OCI-LY3 (cell line): ENCODE results near the gene RFTN1.

ENCODE experiments used
- H2AFZ ChIP-seq: fragments of 200-600, 300-600 bp; shearing (Covaris generic); 2 replicates; pipeline ENCODE4 v1.6.0; 2014; ENCODE audit warnings: antibody characterized with exemption, low read depth, low read length
- H3K27ac ChIP-seq: fragments of 200-600, 300-600 bp; sonication (generic); 2 replicates; pipeline ENCODE4 v1.5.1; 2014; ENCODE audit warnings: mild to moderate bottlenecking, low read length, moderate library complexity, mixed read lengths
- H3K27me3 ChIP-seq: fragments of 200-600, 300-600 bp; sonication (generic); 2 replicates; pipeline ENCODE4 v1.6.1; 2014; ENCODE audit warnings: low read depth, low read length, mixed read lengths
- H3K36me3 ChIP-seq: fragments of 200-600, 300-600 bp; sonication (generic); replicated peaks from 2 replicates; pipeline ENCODE3; 2014; ENCODE audit warnings: low read depth, low read length, mixed read lengths
- H3K4me1 ChIP-seq: fragments of 300-600, 200-600 bp; sonication (generic); 2 replicates; pipeline ENCODE4 v1.6.1; 2014; ENCODE audit warnings: low read length, mixed read lengths
- H3K4me2 ChIP-seq: fragments of 200-600, 300-600 bp; sonication (generic); 2 replicates; pipeline ENCODE4 v1.6.1; 2014; ENCODE audit warnings: low read length, mixed read lengths
- H3K4me3 ChIP-seq: fragments of 300-600, 200-600 bp; sonication (generic); 2 replicates; pipeline ENCODE4 v1.5.1; 2014; ENCODE audit warnings: antibody characterized with exemption, mild to moderate bottlenecking, low read length, moderate library complexity
- H3K79me2 ChIP-seq: fragments of 300-600, 200-600 bp; shearing (Covaris generic); 2 replicates; pipeline ENCODE4 v1.6.1; 2014; ENCODE audit warnings: mild to moderate bottlenecking, low read length, mixed read lengths
- H3K9ac ChIP-seq: fragments of 300-600, 200-600 bp; shearing (Covaris generic); 2 replicates; pipeline ENCODE4 v1.6.0; 2014; ENCODE audit warnings: mild to moderate bottlenecking, low read length, moderate library complexity
- H3K9me3 ChIP-seq: fragments of 200-600, 300-600 bp; shearing (Covaris generic); 2 replicates; pipeline ENCODE4 v1.6.1; 2014; ENCODE audit warnings: low read length, mixed read lengths; ENCODE audit not compliant: insufficient read depth
- H4K20me1 ChIP-seq: fragments of 200-600, 300-600 bp; sonication (generic); 2 replicates; pipeline ENCODE4 v1.6.1; 2016; ENCODE audit warnings: low read length, mixed read lengths; ENCODE audit not compliant: insufficient read depth
- CTCF ChIP-seq: fragments of 200-600, 300-600 bp; sonication (generic); IDR thresholded peaks from 2 replicates; pipeline ENCODE4 v1.5.1; 2014; ENCODE audit warnings: antibody characterized with exemption, low read length, low read depth
- EZH2phosphoT487 ChIP-seq: fragments of 200-600 bp; shearing (Covaris generic); IDR thresholded peaks from 2 replicates; pipeline ENCODE4 v1.6.1; 2018; ENCODE audit warnings: antibody characterized with exemption, mixed run types, low read depth

RFTN1 gene

GRCh38 chr3:16543242-16543864, 29.9 kb upstream of the RFTN1 start:
- no peaks in the 10 kb centered on the region for H3K4me1 ChIP-seq
- H2AFZ ChIP-seq: no peak overlapping the region
- no peak overlapping the region for H3K27ac ChIP-seq

GRCh38 chr3:16538507-16538906, 25.0 kb upstream of the RFTN1 start:
- TF ChIP-seq EZH2phosphoT487: no peak
- no peak for TF ChIP-seq CTCF
- no peaks in the 10 kb centered on the region for H3K79me2 ChIP-seq

More at GRCh38 chr3:16543242-16543864, 29.9 kb upstream of the RFTN1 start:
- Histone ChIP-seq H3K9me3 (no peaks in the 10 kb centered on the region), H3K9ac (no peak overlapping the region), H3K4me2 (no peak overlapping the region), H3K36me3 (no peaks in the 10 kb centered on the region), H3K4me3 (no peak overlapping the region), H3K27me3 (peaks cover 22% of the 10 kb centered on the region), H3K79me2 (no peaks in the 10 kb centered on the region), H4K20me1 (no peaks in the 10 kb centered on the region)
- no peak for TF ChIP-seq CTCF
- TF ChIP-seq EZH2phosphoT487: no peak

GRCh38 chr3:16536996-16537395, 23.5 kb upstream of the RFTN1 start:
- H3K4me2 ChIP-seq: no peak overlapping the region
- no peak overlapping the region for H3K27ac ChIP-seq
- H3K36me3 ChIP-seq: no peaks in the 10 kb centered on the region
- no peak overlapping the region for H2AFZ ChIP-seq
- TF ChIP-seq EZH2phosphoT487: no peak
- no peak for TF ChIP-seq CTCF
- H3K9ac ChIP-seq: no peak overlapping the region
- H3K79me2 ChIP-seq: no peaks in the 10 kb centered on the region
- no peaks in the 10 kb centered on the region for H3K9me3 ChIP-seq
- peaks cover 20% of the 10 kb centered on the region for H3K27me3 ChIP-seq
- H3K4me1 ChIP-seq: no peaks in the 10 kb centered on the region
- H3K4me3 ChIP-seq: no peak overlapping the region
- no peaks in the 10 kb centered on the region for H4K20me1 ChIP-seq

More at GRCh38 chr3:16538507-16538906, 25.0 kb upstream of the RFTN1 start:
- Histone ChIP-seq H3K4me3 (no peak overlapping the region), H4K20me1 (no peaks in the 10 kb centered on the region), H3K36me3 (no peaks in the 10 kb centered on the region), H3K9ac (no peak overlapping the region), H3K4me2 (no peak overlapping the region), H3K27ac (no peak overlapping the region), H3K4me1 (no peaks in the 10 kb centered on the region), H2AFZ (no peak overlapping the region), H3K27me3 (peaks cover 23% of the 10 kb centered on the region), H3K9me3 (no peaks in the 10 kb centered on the region)

GRCh38 chr3:16536344-16536663, 22.8 kb upstream of the RFTN1 start:
- H3K79me2 ChIP-seq: no peaks in the 10 kb centered on the region
- H3K36me3 ChIP-seq: no peaks in the 10 kb centered on the region
- H3K4me2 ChIP-seq: peak overlapping the region; percentile 12
- no peak overlapping the region for H3K9ac ChIP-seq
- H4K20me1 ChIP-seq: no peaks in the 10 kb centered on the region
- no peak overlapping the region for H3K27ac ChIP-seq
- no peak overlapping the region for H2AFZ ChIP-seq
- H3K4me1 ChIP-seq: no peaks in the 10 kb centered on the region
- H3K4me3 ChIP-seq: peak overlapping the region; percentile 54
- TF ChIP-seq EZH2phosphoT487: no peak
- TF ChIP-seq CTCF: no peak
- H3K27me3 ChIP-seq: peaks cover 20% of the 10 kb centered on the region
- no peaks in the 10 kb centered on the region for H3K9me3 ChIP-seq
